NCI-H2029 (cell line): ENCODE measurements around the gene KRTAP10-4.
"Not testable (repeated sequence)": the region's sequence is repeated elsewhere in the genome, so short reads cannot be mapped to it uniquely, and the experiment has no call there.

Source experiments
- DNase-seq: peaks from one replicate; lab custom pipeline; 2025; lab: John Stamatoyannopoulos, UW

The KRTAP10-4 gene, protein sequence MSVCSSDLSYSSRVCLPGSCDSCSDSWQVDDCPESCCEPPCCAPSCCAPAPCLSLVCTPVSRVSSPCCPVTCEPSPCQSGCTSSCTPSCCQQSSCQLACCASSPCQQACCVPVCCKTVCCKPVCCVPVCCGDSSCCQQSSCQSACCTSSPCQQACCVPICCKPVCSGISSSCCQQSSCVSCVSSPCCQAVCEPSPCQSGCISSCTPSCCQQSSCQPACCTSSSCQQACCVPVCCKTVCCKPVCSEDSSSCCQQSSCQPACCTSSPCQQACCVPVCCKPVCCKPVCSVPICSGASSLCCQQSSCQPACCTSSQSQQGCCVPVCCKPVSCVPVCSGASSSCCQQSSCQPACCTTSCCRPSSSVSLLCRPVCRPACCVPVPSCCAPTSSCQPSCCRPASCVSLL

DNA sequence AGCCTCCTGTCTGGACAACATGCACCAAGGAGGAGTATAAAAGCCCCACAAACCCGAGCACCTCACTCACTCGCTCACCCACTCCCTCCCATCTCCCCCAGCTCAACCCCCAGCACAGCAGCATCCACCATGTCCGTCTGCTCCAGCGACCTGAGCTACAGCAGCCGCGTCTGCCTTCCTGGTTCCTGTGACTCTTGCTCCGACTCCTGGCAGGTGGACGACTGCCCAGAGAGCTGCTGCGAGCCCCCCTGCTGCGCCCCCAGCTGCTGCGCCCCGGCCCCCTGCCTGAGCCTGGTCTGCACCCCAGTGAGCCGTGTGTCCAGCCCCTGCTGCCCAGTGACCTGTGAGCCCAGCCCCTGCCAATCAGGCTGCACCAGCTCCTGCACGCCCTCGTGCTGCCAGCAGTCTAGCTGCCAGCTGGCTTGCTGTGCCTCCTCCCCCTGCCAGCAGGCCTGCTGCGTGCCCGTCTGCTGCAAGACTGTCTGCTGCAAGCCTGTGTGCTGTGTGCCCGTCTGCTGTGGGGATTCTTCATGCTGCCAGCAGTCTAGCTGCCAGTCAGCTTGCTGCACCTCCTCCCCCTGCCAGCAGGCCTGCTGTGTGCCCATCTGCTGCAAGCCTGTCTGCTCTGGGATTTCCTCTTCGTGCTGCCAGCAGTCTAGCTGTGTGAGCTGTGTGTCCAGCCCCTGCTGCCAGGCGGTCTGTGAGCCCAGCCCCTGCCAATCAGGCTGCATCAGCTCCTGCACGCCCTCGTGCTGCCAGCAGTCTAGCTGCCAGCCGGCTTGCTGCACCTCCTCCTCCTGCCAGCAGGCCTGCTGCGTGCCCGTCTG is at the start of gene KRTAP10-4:
Gene KRTAP10-4, plus strand, starts transcription at position 100 of the 827 bp plus-strand sequence. Its CDS starts 30 bp downstream, at position 130.
- DNase-seq: not testable (repeated sequence)

DNA sequence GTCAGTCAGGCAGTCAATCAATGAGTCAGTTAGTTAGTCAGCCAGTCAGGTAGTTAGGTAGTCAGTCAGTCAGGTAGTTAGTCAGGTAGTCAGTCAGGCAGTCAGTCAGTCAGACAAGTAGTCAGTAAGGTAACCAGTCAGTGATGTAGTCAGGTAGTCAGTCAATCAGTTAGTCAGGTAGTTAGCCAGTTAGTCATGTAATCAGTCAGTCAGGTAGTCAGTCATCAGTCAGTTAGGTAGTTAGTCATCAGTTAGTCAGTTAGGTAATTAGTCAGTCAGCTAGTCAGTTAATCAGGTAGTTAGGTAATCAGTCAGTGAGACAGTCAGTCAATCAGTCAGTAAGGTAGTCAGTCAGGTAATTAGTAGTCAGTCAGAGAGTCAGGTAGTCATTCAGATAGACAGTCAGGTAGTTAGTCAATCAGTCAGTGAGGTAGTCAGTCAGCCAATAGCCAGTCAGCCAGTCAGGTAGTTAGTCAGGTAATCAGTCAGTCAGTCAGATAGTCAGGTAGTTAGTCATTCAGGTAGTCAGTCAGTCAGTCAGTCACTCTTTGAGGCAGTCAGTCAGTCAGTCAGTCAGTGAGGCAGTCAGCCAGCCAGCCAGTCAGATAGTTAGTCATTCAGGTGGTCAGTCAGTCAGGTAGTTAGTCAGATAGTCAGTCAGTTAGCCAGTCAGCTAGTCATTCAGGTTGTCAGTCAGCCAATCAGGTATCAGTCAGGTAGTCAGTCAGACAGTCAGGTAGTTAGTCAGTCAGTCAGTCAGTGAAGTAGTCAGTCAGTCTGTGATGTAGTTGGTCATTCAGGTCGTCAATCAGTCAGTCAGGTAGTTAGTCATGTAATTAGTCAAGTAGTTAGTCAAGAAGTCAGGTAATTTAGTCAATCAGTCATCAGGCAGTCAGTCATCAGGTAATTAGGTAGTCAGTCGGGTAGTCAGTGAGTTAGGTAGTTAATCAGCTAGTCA is 48.8 kb upstream of the KRTAP10-4 start:
- DNase-seq: no peak

DNA sequence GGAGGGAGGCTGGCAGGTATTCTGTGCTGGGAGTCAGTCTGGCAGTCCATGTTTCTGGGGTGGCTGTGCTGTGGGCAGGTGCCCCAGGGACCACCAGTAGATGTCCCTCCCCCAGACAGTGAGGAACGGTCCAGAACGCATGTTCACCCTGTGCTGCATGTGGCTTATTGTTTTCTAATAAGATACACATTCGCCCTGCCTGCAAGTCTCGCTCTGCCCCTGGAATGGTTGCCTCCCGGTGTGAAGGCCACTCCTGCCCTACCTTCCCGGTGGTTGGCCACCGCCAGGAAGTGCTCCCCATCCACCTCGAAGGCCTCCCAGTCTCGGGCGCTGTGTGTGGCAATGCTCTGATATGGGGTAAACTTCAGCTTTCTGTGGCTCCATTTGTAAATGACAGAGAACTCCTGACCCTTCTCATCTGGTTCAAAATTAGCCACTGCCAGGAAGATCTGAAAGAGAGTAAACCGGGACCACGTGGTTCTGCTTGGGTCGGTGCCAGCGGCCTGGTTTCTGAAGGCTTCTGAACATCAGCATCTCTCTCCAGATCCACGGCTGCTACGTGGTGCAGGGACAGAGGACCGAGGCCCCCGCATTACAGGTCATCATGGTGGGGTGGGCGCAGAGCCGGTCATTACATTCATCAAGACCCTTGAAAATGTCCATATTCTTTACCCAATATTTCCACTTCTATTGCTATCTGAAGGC is 48.0 kb upstream of the KRTAP10-4 start:
- no peak for DNase-seq

DNA sequence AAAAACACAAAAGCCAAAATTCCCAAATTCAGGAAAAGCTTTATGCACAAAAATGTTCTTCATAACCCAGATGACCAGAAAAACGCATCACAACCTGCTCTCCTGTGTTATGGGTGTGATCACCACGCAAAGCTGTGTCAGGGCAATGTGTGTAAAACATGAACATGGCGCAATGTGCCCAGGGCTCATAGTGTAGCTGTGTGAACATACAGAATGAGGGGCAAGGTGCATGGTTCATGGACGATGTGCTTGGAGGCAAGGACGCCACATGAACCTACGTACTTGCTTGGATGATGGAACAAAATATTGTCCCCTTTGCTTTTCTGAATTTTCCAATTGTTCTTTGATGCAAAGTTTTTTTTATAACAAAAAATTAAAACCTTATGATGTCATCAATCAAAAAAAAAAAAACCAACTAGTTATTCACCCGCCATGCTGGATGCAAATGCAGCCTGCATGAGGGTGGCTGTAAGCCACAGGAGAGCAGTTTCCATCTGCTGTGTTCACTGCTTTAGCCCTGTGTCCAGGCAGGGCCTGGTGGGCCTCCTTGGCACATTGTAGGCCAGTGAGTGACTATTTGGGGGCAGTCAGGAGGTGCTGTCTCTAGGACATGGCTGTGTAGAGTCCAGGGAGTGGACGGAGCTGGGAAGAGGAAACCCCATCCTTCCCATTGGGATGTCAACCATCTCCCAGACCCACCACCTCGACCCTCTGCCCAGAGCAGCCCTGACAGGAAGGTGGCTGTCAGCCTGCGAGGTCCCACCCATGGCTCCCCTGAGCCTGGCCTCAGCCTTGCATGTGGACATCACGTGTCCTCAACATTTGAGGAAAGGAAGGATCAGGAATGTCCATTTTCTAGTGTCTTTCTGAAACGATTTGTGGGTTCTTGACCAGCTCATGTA is 47.2 kb upstream of the KRTAP10-4 start:
- no peak for DNase-seq

DNA sequence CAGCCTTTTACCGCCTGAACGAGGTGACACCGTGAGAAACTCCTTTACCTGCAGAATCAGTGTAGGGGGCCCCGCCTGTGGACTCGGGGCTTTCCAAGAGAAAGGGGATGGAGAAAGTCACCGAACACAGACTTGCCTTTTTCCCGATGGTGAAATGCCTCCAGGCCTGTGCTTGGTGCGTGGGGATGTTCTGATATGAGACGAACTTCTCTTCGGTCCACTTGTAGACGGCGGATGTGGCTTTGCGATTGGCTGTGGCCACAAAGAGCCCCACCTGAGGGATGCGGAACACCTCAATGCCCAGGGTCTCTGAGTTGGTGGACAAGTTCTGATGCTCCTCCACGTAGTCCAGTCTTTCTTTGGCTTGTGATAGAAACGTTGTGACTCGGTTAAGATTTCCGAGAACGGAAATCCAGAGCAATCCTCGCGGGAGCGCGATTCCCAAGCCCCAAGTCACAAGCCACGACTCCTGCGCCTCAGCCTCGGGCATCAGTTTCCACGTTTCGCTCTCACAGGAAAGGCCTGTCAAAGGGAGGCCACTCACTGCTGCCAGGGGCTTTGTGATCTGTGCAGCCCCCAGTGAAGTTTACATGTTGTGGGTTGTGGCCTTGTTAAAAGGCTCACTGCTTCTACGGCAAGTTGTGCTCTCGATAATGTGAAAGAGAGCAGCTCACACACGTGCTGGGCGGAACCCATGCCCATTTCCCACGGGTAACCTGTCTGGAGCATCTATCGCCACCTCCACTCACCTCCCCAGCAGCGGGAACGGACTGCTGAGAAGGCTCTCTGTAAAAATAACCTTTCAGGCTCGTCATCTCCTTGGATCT is 46.2 kb upstream of the KRTAP10-4 start:
- no peak for DNase-seq

DNA sequence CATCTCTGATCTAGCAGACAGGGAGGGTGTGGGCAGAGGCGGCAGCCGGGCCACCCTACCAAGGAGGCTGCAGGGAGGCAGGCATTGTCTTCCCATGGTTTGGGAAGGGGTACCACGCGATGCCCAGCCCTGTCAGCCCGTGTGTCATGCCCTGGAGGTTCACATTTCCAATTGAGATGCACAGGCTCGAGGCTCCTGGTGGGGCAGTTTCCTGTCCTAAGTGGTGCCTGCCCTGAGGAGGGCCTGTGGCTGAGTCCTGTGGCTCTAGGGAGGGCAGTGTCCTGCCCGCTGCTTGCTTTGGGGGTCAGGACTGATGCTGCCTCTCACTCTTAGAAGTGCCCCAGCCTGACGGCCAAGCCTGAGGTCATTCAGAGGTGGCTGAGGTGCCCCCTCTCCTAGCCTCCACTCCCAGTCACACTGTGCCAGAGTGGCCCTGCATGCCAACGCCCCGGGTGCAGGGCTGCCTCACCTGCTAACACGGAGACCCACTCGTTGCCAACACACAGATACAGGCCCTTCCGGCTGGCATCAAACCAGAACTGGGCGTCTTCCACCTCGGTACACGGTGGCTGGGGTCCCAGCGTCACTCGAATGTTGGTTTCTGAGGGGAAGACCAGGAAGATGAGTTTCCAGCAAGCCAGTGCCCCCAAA is 45.4 kb upstream of the KRTAP10-4 start:
- DNase-seq: no peak

DNA sequence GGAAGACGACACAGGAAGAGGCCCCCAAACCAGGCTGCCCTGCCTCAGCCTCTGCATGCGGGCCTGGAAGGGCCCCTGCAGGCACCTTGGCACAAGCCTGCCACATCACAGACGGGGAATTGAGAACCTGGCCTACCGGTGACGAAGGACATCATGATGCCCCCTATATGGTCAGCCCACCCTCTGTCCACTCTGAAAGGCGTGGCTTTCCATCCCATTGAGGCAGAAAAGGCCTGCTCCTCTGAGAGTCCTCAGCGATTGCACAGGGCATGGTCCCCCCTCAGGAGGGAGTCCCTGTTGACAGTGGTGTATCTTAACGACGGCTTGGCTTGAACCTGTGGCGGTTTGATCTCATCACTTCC is 44.9 kb upstream of the KRTAP10-4 start:
- no peak for DNase-seq

DNA sequence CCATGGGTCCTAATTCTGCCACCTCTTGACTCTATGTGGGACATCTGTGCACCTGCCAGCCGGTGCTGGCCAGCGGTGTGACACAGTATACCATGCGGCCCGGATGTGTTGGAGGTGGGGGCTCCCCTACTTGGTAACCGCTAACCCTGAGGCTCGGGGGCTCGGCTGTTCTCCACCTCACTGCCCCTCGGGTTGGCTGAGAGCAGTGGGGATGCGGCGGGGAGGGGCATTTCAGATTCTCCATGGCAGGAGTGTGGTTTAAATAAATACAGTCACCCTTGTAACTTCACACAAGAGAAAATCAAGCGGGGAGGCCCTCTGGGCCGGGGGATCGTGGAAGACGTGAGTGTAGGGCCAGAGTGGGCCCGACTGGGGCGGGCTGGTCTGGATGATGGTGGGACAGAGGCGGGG is 44.5 kb upstream of the KRTAP10-4 start:
- no peak for DNase-seq

DNA sequence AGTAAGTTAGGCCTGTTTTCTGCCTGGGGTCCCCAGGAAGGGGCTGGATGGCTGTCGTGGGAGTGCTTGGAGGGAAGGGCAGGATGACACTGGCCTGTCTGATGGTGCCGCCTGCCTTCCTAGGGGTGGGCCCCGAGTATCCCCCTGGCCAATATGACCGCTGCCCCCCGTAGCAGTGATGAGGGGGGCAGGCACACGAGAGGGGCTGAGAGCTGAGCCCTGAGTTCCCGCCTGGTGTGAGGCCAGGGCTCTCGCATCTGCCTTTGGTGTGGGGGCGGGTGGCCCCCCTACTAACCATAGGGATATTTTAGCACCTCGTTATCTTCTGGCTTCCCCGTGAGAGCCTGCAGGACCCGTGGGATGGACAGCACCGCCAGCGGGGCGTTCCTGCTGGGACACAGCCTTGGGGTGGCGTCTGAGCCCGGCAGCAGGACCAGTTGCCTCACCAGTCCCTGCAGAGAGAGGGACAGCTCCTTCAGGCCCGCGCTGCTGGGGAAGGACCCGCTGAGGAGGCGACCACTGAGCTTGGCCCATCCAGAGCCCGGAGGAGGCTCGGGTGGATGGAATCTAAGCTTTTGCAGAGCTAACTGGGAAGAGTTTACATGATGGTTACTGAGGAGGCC is 43.9 kb upstream of the KRTAP10-4 start:
- DNase-seq: no peak

DNA sequence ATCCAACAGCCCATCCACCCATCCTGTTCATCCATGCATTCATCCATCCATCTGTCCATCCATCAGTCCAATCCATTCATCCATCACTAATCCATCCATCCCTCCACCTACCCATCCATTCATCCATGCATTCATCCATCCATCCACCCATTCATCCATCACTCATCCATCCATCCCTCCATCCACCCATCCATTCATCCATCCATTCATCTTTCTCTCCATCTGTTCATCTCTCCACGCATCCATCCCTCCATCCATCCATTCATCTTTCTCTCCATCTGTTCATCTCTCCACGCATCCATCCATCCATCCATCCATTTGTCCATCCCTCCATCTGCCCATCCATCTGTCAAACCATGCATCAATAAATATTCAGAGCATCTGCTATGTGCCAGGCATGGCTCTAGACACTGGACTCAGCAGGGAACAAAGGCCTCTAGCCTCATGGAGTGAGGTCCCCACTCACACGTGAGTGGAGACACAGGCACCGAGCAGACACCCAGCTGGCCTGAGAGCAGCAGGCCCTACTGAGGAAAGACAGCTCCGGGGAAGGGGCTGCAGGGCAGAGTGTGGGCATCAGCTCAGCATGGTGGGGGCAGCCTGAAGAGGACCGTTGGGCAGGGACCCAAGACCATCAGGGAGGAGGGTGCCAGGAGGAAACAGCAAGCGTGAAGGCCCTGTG is 43.2 kb upstream of the KRTAP10-4 start:
- DNase-seq: no peak

DNA sequence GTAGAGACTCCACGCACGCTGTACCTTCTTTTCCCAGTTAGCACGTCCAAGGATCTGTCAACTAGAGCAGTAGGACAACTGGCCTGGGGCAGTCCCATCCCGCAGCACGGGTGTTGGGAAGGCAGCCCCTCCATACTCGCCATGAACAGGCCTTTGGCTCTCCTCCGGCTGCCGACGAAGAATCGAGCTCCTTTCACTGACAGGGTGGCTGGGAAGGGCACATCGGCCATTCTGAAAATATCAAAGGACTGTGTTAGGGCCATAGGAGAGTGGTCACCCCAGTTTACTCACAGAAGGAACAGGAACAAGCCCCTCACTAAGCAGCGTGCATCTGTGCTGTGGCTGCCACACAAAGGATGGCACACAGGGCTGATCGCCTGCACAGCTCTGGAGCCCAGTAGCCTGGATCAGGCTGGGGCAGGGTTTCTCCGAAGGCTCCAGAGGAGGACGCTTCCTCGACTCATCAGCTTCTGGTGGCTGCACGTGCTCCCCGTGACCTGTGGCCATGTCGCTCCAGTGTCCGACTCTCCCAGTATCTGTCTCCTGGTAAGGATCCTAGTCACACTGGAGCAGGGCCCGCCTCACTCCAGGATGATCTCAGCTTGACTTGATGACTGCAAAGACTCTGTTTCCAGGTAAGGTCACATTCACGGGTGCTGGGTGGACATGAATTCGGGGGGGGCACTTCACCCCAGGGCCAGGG is 42.5 kb upstream of the KRTAP10-4 start:
- no peak for DNase-seq

DNA sequence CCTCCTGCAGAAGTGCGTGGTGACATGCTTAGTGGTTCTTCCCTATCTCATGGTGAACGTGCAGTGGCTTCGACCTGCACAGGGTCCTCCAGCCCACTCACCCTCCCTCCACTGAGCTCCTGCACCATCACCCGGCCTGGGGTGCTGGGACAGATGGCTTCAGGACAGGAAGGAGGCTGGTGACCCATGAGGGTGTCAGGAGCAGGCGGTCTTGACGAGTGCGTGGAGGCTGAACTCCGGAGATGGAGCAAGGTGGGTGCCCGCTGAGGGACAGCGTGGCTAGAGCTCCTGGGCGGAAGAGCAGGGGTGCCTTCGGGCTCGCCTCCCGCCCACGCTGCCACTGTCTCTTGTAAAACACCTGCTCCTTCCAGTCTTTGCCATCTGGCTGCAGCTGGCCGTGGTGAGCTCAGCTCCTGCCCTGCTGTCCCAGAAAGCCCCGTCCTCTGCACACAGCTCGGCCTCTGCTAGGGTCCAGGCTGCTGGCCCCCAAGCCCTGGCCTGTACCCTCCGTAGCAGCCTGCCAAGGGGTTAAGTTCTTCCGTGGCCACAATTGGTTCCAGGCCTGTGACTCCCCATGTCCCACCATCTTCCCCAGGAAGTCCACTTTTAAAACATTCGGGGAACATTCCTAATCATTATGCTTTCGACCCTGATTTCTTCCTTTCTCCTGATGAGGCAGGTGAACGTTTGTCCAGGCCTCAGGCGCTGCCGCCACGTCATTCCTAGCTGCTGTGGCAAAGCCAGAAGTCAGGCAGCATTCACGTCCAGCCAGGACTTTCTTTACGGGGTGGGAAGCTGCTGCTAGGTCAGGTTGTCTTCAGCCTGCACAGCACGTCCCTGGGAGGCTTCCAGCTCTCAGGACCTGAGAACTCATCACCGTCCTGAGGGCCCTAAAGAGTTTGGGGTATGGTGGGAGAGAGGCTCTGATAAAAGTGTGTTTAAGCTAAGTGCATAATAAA is 41.6 kb upstream of the KRTAP10-4 start:
- DNase-seq: no peak

DNA sequence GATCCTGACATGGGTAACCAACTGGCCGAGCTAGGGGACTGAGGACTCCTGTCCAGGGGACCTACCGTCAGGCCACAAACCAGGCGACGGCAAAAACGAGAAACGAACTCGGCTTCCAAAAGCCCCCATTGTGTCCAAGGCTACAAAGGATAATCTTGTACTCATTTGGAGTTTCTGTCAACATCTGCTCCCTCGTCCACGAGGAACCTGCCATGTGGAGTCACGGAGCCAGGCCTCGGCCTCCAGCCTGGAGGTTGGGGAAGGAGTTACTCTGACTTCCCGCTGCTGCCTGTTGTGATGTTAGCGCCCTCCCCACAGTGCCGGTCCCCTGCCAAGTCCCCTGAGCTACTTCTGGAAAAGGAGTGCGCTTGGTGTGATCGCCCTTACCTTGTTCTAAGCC is 40.8 kb upstream of the KRTAP10-4 start:
- no peak for DNase-seq

DNA sequence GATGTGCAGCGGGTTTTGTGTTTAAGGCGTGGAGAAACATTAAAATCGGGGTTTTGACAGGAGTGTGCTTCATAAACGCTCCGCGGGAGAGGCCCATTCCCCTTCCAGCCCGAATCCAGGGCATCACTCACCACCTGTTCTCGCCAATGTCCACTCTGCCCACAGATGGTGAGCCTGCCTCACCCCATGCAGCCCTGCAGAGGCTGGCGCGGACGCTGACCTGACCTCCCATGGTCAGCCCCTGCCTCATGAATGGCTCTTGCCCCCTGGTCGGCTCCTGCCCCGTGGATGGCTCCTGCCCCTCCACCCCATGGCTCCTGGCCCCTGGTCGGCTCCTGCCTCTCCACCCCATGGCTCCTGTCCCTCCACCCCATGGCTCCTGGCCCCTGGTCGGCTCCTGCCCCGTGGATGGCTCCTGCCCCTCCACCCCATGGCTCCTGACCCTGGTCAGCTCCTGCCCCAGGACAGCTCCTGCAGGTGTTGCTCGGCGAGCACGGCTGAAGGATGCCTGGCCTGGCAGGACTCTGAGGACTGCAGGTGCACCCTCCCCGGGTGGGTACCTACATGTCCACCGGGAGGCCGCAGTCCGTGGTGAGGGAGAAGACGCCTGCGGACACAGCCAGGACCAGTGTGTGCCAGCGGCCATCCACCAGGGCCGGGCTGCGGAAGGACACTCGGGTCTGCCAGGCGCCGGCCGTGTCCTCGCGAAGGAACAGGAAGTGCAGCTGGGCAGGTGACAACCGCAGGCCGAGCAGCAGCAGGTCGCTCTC is 40.2 kb upstream of the KRTAP10-4 start:
- DNase-seq: no peak

DNA sequence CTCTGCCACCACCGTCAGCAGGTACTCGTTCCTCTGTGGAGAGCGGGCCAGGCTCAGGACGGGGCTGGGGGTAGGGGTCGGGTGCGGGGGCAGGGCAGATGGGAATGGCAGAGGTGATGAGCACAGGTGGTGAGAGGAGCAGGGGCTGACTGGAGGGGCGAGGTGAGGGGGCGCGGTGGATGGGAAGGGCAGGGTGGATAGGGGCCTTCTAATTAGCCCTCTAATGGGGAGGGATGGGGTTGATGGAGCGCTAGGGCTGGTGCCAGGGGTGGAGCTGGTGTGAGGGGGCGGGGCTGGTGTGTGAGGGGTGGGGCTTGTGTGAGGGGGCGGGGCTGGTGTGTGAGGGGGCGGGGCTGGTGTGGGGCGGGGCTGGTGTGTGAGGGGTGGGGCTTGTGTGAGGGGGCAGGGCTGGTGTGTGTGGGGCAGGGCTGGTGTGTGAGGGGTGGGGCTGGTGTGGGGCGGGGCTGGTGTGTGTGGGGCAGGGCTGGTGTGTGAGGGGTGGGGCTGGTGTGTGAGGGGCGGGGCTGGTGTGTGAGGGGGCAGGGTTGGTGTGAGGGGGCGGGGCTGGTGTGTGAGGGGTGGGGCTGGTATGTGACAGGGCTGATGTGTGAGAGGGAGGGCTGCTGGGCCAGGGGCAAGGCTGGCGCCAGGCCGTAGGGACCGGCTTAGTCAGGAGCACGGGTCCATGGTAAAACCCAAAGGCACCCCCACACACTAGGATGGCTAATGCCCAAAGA is 39.5 kb upstream of the KRTAP10-4 start:
- DNase-seq: no peak
